GM19372 (cell line): Measurements from ENCODE around the gene GBX2.

Experiments used
- ATAC-seq: cut with Tn5 transposase; IDR thresholded peaks from one replicate; pipeline ENCODE4 v1.9.1; 2021; ENCODE audit warnings: mild to moderate bottlenecking, low read depth, moderate library complexity; ENCODE audit not compliant: unreplicated experiment

Gene GBX2

GRCh38 chr2:236121546-236121945 is 46.6 kb downstream of the GBX2 start:
- ATAC-seq = no peak

- ATAC-seq = no peak
Measured at GRCh38 chr2:236120829-236121228, 47.4 kb downstream of the GBX2 start.

- no peak for ATAC-seq
Measured at GRCh38 chr2:236120141-236120601, 48.0 kb downstream of the GBX2 start.

- no peak for ATAC-seq
Measured at GRCh38 chr2:236119476-236119875, 48.7 kb downstream of the GBX2 start.

- no peak for ATAC-seq
Measured at GRCh38 chr2:236119003-236119402, 49.2 kb downstream of the GBX2 start.

- no peak for ATAC-seq
Measured at GRCh38 chr2:236117861-236118269, 50.3 kb downstream of the GBX2 start.

GRCh38 chr2:236117401-236117800 is 50.8 kb downstream of the GBX2 start:
- no peak for ATAC-seq
